Measurements from ENCODE around the gene NCOR2. TPM values are rescaled to one million over a fixed set of nuclear protein-coding genes. Genes with fewer than 3 reads are reported as not detected.

The NCOR2 gene
- polyA plus RNA-seq, 1 donor from 2014 or later = 4.8 TPM

GRCh38 chr12:124562018-124562795 is 5.2 kb downstream of the NCOR2 start:
- no peak overlapping the region for H3K4me3 ChIP-seq (ENCODE audit: low read length)
- H3K9me3 ChIP-seq (ENCODE audit: low read length) = no peaks in the 10 kb centered on the region
- peaks cover 59% of the 10 kb centered on the region for H3K79me2 ChIP-seq (replicated peaks; ENCODE audit: insufficient read depth, low read length)
- no peak overlapping the region for H2AFZ ChIP-seq (ENCODE audit: low read depth, low read length)
- no peaks in the 10 kb centered on the region for H4K20me1 ChIP-seq (ENCODE audit: insufficient read depth)
- no peaks in the 10 kb centered on the region for H3K27me3 ChIP-seq (ENCODE audit: insufficient read depth, low read depth, low read length)
- no peak overlapping the region for H3K4me2 ChIP-seq (ENCODE audit: low read length)
- H3K36me3 ChIP-seq (ENCODE audit: insufficient read depth, low read length) = no peaks in the 10 kb centered on the region
- no peak overlapping the region for H3K9ac ChIP-seq (ENCODE audit: low read length)
- H3K9me2 ChIP-seq (ENCODE audit: insufficient read depth, low read length) = no peaks in the 10 kb centered on the region
- H3K27ac ChIP-seq (ENCODE audit: low read length) = no peak overlapping the region
- TF ChIP-seq RAD21 (conservative IDR thresholded peaks at IDR 0.05) (no peak), SMC3 (conservative IDR thresholded peaks at IDR 0.05; ENCODE audit: poor library complexity) (no peak), POLR2AphosphoS5 (IDR thresholded peaks at IDR 0.05) (no peak), REST (IDR thresholded peaks at IDR 0.05; ENCODE audit: borderline replicate concordance) (no peak), MXI1 (conservative IDR thresholded peaks at IDR 0.05; ENCODE audit: poor library complexity, severe bottlenecking) (no peak), CTCF (IDR thresholded peaks at IDR 0.05; ENCODE audit: poor library complexity, severe bottlenecking) (no peak), EP300 (conservative IDR thresholded peaks at IDR 0.05; ENCODE audit: poor library complexity, severe bottlenecking) (no peak), EZH2 (IDR thresholded peaks at IDR 0.05; ENCODE audit: borderline replicate concordance, insufficient read depth, low read length, poor library complexity, severe bottlenecking) (no peak), TAF1 (IDR thresholded peaks at IDR 0.05; ENCODE audit: low read depth) (no peak)
- H3F3A ChIP-seq (ENCODE audit: insufficient read depth, low read length, poor library complexity, severe bottlenecking) = no peaks in the 10 kb centered on the region

GRCh38 chr12:124561231-124561630 is 6.2 kb downstream of the NCOR2 start:
- H3K9me2 ChIP-seq (ENCODE audit: insufficient read depth, low read length) = no peaks in the 10 kb centered on the region
- H3K79me2 ChIP-seq (replicated peaks; ENCODE audit: insufficient read depth, low read length) = peaks cover 59% of the 10 kb centered on the region
- no peak for TF ChIP-seq TAF1 (IDR thresholded peaks at IDR 0.05; ENCODE audit: low read depth)
- TF ChIP-seq EZH2 (IDR thresholded peaks at IDR 0.05; ENCODE audit: borderline replicate concordance, insufficient read depth, low read length, poor library complexity, severe bottlenecking) = no peak
- TF ChIP-seq REST (IDR thresholded peaks at IDR 0.05; ENCODE audit: borderline replicate concordance) = no peak
- no peak for TF ChIP-seq RAD21 (conservative IDR thresholded peaks at IDR 0.05)
- no peak for TF ChIP-seq SMC3 (conservative IDR thresholded peaks at IDR 0.05; ENCODE audit: poor library complexity)
- no peak for TF ChIP-seq EP300 (conservative IDR thresholded peaks at IDR 0.05; ENCODE audit: poor library complexity, severe bottlenecking)
- TF ChIP-seq CTCF (IDR thresholded peaks at IDR 0.05; ENCODE audit: poor library complexity, severe bottlenecking) = no peak
- no peak for TF ChIP-seq POLR2AphosphoS5 (IDR thresholded peaks at IDR 0.05)
- TF ChIP-seq MXI1 (conservative IDR thresholded peaks at IDR 0.05; ENCODE audit: poor library complexity, severe bottlenecking) = no peak
- no peaks in the 10 kb centered on the region for H3F3A ChIP-seq (ENCODE audit: insufficient read depth, low read length, poor library complexity, severe bottlenecking)
- no peak overlapping the region for H3K4me2 ChIP-seq (ENCODE audit: low read length)
- no peak overlapping the region for H3K9ac ChIP-seq (ENCODE audit: low read length)
- H3K9me3 ChIP-seq (ENCODE audit: low read length) = no peaks in the 10 kb centered on the region
- no peak overlapping the region for H3K27ac ChIP-seq (ENCODE audit: low read length)
- H3K27me3 ChIP-seq (ENCODE audit: insufficient read depth, low read depth, low read length) = no peaks in the 10 kb centered on the region
- H4K20me1 ChIP-seq (ENCODE audit: insufficient read depth) = no peaks in the 10 kb centered on the region
- no peak overlapping the region for H2AFZ ChIP-seq (ENCODE audit: low read depth, low read length)
- no peak overlapping the region for H3K4me3 ChIP-seq (ENCODE audit: low read length)
- H3K36me3 ChIP-seq (ENCODE audit: insufficient read depth, low read length) = no peaks in the 10 kb centered on the region

All from neural cell (in vitro differentiated cells).